Ureter (tissue), 1 donor: ENCODE measurements around the gene GPC6. TPM values are rescaled to one million over a fixed set of nuclear protein-coding genes. Genes with fewer than 3 reads are reported as not detected.

Experiments
- DNase-seq: peaks from one replicate; pipeline ENCODE4 v3.0.0-alpha.2; 2020; ENCODE audit warnings: low spot score
- total RNA-seq: library from RNA; stranded (reverse); gene quantifications from one replicate; pipeline ENCODE4 v1.2.4, GENCODE V29; 2023
- donor health status: DM: yes; HTN: yes; CAD: no.

Gene GPC6
- total RNA-seq, 1 donor from 2014 or later = 6.8 TPM

DNA sequence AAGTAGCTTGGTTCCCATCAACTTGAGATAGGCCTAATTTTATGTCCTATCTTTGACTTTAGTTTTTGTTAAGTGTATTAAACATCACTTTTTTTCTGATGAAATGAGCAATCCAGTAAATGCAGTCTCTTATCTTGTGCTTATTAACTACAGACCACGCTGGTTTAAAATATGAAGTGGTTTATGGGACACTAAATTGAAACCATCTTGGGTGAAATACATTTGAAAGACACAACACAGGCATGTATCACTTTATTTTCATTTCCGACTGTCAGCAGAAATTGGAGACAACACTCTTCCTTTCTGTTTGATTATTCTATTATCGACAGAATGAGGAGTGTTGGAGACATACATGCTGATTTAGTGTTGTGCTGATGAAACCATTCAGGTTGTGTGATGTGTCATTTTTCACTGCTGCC, 447.7 kb downstream of the GPC6 start:
- DNase-seq = no peak

- no peak for DNase-seq
Observed at GRCh38 chr13:93680329-93680728, 453.7 kb downstream of the GPC6 start.

GRCh38 chr13:93685900-93686299, 459.3 kb downstream of the GPC6 start:
- no peak for DNase-seq

GRCh38 chr13:93686399-93686798, 459.8 kb downstream of the GPC6 start:
- no peak for DNase-seq

- no peak for DNase-seq
Observed at GRCh38 chr13:93687261-93687660, 460.7 kb downstream of the GPC6 start.

DNA sequence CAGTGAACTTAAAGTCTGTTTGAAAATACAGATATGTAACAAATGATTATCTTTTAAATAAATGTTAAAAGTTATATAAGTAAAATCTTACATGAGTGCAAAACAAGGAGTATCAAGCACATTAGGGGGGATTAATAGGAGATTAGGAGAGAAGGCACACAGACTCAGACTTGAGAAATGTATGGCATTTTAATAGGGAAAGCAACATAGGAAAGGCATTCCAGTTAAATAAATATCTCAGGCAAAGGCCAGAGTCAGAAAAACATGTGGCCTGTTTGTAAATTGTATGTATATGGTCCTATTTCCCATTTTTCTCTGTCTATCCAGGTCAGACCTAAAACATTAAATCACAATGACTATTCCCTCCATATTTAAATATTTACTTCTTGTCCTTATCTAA, 462.7 kb downstream of the GPC6 start:
- no peak for DNase-seq

GRCh38 chr13:93690139-93690538, 463.5 kb downstream of the GPC6 start:
- DNase-seq = no peak

DNA sequence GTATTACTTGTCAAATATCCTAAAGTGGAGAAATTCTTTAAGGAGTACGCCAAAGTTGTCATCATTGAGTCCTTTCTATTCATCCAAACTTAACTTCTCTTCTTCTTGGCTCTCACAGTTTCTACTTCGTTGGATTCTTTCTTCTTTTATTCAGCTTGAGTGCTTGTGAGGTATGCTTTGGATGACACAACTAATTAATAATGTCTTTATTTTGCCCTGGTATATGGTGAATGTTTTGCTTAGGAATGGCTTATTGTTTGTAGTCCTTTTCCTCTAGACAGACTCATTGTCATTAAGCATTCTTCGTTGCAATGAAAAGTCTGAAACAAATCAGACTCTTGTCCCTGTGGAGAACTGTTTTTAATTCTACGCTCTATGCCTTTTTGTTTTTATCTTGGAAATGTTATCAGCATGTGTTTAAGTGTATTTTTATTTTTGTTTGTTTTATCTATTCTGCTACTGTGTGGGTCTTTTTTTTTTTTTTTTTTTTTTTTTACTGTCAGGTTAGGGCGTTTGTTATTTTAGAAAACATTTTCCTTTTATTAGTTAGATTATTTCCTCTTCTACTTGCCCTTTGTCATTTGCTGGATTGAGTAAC, 471.5 kb downstream of the GPC6 start:
- DNase-seq = no peak

DNA sequence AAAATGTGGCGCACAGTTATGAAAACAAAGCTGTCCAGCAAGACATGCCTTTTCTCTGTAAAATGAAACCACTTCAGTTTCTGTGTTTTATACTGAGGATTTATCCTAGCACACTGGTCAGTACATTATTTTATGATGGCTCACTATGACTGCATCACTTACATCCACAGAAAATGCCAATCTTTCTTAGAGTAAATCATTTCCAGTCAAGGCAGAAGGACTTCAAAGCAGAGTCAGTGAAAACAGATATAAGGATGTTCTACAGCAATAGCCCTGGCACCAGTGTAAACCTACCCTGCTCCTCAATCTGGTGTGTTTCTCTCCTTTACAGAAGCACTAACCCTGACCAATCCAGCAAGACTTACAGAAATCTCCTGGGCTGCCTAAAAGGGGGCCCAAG, 473.5 kb downstream of the GPC6 start:
- DNase-seq = no peak

DNA sequence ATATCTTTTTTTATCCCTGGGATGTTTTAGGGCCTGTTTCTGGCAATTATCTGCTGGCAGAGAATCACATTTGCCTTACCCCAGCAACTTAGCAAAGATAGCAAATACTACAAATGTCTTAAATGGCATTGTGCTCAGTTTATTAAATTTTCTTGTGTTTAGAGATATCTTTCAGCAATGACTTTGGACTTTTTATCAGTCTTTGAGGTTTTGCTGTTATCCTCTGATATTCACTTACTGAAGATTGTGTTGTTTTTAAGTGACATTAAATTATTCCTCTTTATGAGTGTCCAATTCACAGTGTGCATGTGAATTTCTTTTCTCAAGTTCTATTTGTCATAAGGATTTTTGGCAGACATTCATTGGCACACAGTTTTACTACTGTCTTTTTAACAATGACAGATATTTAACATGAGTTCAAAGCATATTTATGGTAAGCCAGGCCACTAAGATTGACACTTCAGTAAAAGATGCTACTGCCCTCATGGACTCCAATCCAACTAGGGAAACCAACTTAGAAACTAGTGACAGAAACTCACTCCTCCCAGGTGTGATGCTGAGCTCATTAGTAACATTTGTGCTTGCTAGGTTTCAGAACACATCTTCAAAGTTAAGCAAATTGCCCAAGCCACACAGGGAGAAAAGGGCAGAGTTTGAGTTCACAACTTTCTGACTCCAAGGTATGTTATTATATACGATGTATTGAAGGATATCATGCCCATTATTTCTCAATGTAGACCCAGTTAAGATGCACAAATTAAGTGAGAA, 481.9 kb downstream of the GPC6 start:
- DNase-seq = no peak

GRCh38 chr13:93709506-93710244, 483.1 kb downstream of the GPC6 start:
- DNase-seq = no peak

GRCh38 chr13:93714171-93714570, 487.6 kb downstream of the GPC6 start:
- no peak for DNase-seq

- no peak for DNase-seq
Observed at GRCh38 chr13:93715866-93716265, 489.3 kb downstream of the GPC6 start.

GRCh38 chr13:93716623-93717022, 490.0 kb downstream of the GPC6 start:
- DNase-seq = no peak

DNA sequence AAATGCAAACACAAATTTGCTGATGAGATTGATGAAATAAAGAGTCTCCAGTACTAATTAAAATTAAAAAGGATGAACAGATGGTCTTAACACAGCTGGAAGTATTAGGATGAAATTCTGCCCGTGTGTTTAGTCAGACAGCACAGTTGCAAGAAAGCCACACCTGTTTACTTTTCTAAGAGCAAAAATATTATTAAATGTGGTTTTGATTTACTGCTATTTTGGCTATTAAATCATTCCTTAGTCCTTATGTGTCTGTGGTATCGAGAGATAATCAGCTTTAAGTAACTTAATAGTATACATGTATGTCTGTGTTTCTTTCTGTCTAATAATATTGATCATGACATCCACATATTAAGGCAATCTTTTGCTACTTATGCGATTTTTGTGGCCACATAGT, 494.9 kb downstream of the GPC6 start:
- DNase-seq = no peak

- DNase-seq = no peak
Observed at GRCh38 chr13:93723316-93723715, 496.7 kb downstream of the GPC6 start.

DNA sequence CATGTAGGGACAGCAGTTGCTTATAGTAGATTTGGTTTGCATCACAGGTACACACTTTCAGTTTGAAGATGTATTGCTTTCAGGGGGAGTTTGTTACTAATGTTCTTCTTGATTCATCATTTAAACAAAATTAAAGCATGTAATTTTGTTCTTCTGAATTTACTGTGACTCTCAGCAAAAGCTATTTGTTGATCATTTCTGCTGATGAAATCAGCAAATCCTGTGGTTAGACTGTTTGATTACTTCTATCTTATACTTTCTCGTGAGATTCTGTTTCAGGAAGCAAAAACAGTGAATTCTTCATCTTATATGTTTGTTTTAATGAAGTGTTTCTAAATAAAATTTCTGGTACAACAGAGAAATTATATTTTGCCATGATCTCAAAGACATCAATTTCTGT, 497.6 kb downstream of the GPC6 start:
- no peak for DNase-seq

- DNase-seq = no peak
Observed at GRCh38 chr13:93726173-93726957, 499.8 kb downstream of the GPC6 start.

GRCh38 chr13:93727211-93728141, 500.9 kb downstream of the GPC6 start:
- DNase-seq = no peak

DNA sequence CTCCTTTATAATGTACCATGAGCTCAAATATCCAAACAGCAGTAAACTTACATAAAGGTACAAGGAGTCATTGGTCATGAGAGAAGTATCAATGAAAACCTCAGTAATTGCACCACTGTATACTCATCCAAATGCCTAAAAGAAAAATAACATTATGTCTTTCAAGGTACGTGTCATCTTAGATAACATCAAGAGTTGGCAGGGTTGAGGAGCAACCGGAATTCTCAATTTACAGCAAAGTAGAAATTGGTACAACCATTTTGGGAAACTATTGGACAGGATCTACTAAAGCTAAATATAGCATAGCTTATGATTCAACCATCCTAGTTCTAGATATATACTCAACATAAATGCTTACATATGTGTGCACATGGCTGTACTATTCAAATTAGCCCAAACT, 502.8 kb downstream of the GPC6 start:
- DNase-seq = no peak

GRCh38 chr13:93730780-93731179, 504.2 kb downstream of the GPC6 start:
- no peak for DNase-seq
